ENCODE measurements around the gene CTU1.

CTU1 gene

DNA sequence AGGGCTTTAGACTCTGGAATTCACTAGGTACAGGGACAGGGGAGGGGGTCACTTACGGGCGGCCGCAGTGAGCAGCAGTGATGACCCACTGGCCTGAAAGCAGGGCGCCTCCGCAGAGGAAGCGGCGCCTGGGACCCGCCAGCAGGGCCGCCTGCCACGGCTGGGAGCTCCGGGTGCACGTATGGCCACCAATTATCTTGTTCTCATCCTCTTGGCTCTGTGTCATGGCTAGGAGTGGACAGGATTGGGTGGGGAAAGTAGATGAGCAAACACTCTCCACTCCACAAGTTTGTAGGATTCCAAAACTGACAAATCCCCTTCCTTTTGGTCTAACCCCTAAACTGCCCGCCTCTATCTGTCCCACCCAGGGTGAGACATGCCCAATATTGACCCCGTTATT lies 26.7 kb downstream of the CTU1 start:
- DNase-seq, result no peak

DNA sequence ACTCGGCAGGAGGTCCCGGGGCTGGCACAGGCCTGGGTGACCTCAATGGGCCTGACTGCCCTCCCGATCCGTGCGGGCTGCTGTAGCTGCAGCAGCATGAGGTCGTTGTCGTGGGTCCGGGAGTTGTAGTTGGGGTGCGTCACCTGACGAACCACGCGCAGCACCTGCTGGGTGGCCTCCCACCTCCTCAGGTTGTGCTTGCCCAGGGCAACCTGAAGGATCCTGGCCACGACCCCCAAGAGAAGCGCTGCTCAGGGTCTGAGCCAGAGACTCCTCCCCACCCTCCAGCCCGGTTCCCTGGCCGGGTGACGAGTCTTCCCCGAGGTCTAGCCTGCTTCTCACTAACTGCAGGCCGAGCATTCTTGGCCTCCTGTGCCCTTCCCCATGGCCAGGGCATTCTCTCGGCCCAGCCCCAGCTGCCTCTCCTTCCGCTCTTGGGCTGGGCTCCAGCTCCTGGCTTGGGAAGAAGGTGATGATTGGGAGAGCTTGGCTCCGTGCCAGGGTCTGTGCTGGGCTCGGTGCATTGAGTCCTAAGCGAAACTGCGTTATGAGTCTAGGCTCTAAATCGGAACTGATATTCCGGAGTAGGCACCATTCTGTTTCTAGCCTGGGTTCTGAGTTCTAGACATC lies 28.6 kb downstream of the CTU1 start:
- no peak for DNase-seq

DNA sequence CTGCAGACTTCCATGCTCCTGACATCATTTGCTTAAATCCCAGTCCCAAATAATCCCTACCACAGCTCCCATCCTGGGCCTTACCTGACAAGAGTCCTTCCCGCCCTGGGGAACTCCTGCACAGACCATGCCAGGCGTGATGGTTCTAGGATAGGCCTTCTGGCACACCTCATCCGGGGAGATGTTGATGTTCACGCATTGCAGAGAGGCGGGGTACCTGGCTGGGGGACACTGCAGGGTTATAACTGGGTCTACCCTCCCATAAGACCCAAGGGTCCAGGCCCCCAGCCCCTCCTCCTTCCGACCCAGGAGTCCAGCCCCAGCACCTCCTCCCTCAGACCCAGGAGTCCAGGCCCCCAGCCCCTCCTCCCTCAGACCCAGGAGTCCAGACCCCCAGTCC lies 29.5 kb downstream of the CTU1 start:
- no peak for DNase-seq

DNA sequence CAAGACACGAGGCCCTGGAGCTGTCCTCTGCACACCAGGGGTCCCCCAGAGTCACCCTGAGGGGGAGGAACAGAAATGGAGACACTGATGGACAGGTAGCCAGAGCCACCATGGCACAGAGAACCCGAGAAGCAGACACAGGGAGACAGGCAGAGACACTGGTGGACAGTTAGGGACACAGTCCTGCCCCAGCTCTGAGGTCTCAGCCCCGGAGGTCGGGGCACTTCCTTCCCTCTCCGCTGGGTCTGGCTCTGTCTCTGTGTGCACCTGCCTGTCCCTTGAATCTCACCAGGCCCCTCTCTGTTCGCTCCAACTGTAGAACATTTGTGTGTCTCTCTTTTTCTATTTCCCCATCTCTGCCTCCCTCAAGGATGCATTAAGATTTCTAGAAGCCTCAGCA lies 30.1 kb downstream of the CTU1 start:
- DNase-seq, result no peak

DNA sequence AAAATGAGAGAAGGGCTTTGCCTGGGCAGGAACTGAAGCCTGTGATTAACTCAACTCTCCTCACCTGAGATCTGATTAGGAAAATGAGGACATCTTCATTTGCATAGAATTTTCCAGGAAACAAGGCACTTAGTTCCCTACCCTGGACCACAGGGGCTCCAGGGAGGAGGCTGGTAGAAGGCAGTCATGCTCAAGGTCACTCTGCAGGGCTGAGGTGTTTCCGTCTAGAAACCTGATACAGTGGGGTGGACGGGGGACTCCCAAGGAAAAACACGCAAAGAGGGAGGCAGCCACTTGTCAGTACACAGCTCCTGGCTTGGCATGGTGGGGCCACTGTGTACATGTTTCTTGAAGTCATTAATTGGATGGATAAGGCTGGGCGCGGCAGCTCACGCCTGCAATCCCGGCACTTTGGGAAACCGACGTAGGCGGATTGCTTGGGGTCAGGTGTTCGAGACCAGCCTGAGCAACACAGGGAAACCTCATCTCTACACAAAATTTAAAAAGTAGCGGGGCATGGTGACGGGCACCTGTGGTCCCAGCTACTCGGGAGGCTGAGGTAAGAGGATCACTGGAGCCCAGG lies 31.5 kb downstream of the CTU1 start:
- no peak for DNase-seq

DNA sequence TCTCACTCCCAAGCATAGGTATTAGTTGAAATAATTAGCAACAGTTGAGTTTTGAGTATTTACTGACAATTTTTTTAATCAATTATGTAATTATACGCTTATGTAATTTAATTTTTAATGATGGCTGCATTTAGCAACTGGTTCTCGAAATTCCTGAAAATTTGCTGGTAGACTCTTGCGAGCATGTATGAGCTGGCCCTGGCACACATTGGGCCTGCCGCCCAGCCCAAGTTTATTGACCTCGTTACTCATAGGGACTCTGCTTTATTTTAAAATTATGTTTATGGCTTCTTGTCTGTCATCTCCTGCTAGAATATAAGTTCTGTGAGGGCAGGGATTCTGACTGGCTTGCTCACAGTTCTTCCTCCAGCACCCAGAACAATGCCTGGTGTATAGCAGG lies 32.2 kb downstream of the CTU1 start:
- DNase-seq, result no peak

DNA sequence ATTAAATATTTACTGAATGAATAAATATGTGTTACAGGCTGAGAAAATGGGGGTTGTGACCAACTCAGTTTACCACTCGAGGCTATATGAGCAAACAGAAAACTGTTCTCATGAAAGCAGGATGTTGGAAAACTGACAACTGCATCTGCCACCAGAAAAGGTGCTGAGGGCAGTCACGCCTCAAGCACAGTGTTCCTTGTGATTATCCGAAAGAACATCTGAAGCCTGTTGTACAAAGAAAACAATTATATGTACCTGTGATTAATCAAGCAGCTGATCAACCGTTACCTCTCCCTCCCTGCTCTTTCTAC lies 37.2 kb downstream of the CTU1 start:
- DNase-seq, result no peak

DNA sequence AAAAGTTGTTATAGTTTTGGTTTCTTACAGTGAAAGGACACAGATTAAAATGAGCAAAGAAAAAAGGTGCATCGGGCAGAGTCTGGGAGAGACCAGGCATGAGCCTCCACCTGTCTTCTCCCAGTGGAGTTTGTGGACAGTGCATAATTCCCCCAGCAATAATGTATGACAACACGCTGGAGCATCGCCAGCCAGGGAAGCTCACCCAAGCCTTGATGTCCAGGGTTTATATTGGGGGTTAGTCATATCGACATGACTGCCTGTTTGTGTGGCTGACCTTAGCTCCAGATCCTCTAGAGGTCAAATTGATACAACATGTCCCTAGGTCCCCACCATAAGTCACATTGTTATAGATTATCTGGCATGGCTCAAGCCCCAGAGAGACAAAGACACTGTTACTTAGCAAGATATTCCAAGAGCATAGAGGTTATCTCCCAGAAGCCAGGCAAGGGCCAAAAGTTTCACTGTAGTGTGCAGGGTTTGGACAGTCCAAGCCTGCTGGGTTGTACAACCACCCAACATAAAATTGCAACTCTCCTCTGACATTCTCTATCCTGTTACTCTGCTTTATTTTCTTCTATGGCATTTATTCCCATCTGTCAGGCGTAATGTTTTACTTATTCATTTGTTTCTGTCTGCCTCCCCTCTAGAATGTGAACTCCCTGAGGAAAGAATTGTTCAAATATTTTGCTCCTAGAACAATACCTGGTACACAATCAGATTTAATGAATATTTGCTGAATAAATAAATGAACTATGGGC lies 37.7 kb downstream of the CTU1 start:
- no peak for DNase-seq

DNA sequence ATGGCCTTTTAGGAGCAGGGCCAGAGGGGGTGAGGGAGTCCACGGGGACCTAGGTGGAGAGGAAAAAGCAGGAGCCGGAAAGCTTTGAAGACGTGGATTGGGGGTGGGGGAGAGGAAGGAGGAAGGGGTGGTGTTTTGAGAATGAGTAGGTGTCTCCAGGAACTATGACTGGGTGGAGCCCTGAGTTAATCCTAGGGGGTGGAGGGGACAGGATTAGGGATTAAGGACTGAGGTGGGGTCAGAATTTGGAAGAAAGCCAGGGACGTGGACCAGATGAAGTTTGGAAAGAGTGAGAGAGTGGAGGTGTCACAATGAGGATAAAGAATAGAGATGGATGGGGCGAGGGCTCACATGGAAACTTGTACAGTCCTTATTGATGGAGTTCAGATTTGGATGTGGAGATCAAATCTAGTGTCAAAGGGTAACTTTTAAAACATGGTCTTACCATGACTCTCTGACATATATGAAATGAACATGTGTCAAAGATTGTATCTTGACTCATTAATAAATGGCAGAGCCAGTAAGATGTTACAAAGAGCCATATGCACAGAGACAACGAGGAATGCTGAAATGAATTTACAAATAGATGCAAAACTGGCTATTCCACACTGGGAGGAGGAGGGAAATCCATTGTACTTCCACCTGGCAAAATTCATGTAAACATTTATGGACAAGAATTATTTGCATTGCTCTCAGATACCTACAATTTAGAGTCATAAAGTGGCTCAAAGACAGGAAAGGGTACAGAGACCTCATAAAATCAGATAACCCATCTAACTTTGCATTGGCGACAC lies 41.6 kb downstream of the CTU1 start:
- no peak for DNase-seq

DNA sequence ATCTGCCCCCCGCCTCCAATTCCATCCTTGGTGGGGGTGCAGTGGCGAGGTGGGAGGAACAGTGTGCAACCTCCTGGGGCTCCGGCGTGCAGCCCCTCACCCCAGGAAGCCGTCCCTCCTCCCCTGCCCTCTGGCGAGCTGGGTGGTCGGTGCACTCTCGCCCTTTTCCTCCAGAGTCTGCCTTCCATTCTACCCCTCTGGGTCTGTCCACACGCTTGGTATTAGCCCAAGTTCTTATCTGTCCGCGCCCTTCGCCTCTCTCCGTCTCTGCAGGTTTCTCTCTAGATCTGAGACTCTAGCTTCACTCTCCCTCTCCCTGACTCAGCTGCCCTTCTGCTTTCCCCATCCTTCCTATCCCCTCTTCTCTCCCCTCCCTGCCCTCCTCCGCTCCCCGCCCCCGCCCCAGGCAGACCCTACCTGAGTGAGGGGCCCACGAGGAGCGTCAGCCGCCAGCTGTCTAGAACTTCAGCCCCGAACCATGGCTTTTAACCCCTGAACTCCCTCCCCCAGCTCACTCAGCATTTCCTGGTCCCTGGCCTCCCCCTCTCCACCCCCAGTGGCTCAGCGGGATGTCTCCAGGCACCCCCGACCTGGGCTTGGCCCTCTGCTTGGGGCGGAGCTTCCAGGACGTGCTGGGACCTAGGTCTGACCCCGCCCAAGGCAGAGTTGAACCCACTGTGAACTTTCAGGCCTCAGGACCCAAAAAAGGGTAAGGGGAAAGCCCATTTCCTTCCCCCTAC lies 42.8 kb downstream of the CTU1 start:
- DNase-seq, result no peak

DNA sequence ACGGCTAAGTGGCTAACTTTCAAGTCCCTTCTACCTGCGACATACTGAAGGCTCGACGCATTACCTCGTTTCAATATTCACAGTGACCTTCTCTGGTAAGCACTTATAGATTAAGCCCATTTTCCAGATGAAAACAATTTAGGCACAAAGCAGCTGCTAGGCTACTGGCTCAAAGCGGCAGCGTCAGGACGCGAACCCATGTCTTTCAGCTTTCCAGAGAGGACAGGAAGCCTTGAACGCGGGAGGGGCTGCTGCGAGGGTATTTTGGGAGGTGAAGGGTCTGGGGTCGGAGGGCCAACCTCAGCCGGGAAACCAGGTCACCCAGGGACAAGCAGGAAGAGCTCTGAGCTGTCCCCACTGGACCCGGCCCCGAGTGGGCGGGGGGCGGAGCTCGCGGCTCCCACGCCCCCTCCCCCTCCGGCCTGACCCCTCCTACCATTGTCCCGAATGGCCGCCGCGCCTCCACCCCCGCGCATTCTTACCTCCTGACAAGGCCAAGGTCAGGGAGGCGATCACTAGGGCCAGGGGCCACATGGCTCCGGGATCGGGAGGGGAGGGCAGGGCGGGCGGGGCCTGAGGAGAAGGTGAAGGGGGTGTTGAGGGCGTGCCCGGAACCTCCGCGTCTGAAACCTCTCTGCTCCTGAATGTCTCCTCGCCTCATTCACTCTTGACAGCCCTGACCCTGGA lies 43.5 kb downstream of the CTU1 start, which contains the start of gene KLK13:
TSS of gene KLK13 (minus strand) at position 559 of the 687 bp plus-strand sequence. CDS start at position 534, 25 bp downstream.
- no peak for DNase-seq

DNA sequence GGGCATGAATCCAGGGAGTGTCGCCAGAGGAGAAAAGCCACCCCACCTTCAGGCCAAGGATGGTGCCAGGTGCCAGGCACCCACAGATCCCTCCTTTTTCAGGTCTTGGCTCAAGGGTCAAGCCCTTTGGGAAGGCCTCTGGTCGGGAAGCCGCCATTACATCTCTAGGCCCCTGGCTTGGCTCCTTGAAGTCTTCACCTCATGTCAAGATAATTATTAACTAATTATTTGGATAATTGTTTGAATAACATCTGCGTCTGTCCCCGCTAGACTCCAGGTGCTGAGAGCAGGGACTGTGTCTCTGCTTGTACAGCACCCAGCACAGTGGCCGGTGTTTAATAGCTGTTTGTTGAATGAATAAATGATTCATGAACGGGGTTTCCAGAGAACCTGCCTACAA lies 44.5 kb downstream of the CTU1 start:
- no peak for DNase-seq

DNA sequence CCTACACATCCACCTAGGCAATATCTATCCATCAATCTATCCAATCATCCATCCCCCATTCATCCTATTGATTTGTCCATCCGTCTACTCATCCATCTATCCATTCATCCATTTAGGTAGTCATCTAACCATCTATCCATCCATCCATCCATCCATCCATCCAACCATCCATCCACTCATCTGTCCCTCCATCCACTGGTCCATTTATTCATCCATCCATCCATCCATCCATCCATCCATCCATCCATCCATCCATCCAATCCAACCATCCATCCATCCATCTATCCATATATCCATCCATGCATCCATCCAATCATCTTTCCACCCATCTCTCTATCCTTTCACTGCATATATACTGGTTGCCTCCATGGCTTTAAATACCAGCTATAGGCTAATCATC lies 47.2 kb downstream of the CTU1 start:
- no peak for DNase-seq

DNA sequence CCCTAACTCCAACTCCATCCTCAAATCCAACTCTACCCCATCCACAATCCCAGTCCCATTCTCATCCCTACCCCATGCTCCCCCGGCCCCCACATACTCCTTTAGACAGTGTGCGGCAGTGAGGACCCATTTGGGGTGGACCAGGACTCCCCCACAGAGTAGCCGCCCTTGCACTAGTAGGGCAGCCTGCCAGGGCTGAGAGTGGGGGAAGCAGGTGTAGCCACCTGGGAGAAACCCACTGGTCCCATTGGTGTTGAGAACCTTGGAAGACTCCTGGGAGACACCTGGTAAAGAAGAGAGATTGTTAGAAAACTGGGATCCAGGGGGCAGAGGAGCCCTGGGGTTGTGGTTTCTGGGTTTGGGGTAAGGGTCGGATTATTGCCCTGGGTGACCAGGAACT lies 47.9 kb downstream of the CTU1 start:
- no peak for DNase-seq

DNA sequence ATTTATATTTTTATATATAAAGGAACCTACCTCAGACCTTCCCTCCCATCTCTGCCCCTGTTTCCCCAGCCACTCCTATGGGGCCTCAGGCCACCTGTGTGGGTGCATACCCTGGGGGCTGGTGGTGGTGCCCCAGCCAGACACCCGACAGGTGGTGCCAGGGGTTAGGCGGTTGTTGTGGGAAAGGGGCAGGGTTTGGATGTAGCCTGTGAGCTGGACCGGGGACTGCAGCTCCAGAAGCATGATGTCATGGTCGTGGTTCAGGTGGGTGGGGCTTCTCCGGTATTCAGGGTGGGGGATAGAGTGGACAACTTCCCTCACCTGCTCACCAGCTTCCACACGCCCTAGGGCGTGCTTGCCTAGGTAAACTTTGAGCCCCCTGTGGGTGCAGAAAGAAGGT lies 48.5 kb downstream of the CTU1 start:
- DNase-seq, result no peak

DNA sequence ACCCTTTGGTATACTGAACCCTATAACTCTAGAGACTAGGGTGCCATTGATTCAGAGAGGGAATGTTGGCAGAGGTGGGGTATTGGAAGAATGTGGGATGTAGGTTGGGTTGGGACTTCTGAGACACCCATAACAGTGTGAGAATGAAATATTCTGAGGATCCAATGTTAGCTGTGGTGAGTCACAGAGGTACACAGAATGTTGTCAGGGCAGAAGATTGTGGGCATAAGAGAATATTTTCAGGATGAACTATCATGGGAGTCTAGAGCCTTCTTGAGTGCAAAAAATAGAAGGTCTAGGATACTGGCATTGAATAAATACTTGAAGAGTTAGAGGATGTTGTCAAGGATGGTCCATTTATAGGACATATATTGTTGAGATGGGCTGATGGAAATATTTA lies 52.3 kb downstream of the CTU1 start:
- DNase-seq, result no peak

Data from AML-193 (cell line).